Measurements from ENCODE around the gene OOSP4A.
"Not testable (repeated sequence)": the region's sequence is repeated elsewhere in the genome, so short reads cannot be mapped to it uniquely, and the experiment has no call there.

OOSP4A gene

GRCh38 chr11:59981106-59981770, 17.4 kb downstream of the OOSP4A start:
- no peak for DNase-seq

DNA sequence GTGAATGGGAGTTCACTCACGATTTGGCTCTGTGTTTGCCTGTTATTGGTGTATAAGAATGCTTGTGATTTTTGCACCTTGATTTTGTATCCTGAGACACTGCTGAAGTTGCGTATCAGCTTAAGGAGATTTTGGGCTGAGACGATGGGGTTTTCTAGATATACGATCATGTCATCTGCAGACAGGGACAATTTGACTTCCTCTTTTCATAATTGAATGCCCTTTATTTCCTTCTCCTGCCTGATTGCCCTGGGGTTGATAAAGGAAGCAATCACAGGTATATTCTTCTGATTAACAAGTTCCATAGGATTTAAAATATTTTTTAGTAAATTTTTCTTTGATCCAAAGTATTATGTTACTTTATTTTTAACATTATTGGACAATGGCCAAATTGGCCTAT, 18.2 kb downstream of the OOSP4A start:
- not testable (repeated sequence) for DNase-seq

DNA sequence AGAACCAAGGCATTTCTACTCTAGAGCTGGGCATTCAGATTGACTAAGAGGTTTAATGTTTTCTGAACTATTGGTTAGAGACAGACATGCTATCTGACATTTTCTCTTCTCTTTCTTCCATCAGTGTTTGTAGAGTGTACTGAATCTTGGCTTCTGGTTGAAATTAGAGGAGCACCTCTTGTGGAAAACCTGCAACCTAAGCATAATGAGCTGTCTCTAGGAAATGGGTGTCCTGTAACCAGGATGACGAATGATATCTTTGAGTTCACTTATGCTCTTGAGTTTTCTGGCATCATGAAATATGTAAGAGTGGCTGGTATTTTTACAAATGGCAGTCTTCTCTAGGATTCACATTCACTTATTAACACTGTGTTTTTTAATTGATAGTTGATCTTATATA, 19.4 kb downstream of the OOSP4A start:
- DNase-seq, result no peak

GRCh38 chr11:59984368-59984767, 20.5 kb downstream of the OOSP4A start:
- DNase-seq, result no peak

DNA sequence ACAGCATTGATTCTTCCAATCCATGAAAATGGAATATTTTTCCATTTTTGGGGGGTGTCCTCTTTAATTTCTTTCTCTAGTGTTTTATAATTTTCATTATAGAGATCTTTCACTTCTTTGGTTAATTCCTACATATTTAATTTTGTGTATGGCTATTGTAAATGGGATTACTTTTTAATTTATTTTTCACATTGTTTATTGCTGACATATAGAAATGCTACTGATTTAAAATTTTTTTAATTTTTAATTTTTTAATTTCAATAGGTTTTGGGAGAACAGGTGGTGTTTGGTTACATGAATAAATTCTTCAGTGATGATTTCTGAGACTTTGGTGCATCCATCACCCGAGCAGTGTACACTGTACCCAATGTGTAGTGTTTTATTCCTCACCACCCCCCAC, 26.6 kb downstream of the OOSP4A start:
- no peak for DNase-seq

GRCh38 chr11:59992425-59992824, 28.6 kb downstream of the OOSP4A start:
- DNase-seq, result no peak

- DNase-seq, result no peak
Measured at GRCh38 chr11:59997800-59998199, 34.0 kb downstream of the OOSP4A start.

DNA sequence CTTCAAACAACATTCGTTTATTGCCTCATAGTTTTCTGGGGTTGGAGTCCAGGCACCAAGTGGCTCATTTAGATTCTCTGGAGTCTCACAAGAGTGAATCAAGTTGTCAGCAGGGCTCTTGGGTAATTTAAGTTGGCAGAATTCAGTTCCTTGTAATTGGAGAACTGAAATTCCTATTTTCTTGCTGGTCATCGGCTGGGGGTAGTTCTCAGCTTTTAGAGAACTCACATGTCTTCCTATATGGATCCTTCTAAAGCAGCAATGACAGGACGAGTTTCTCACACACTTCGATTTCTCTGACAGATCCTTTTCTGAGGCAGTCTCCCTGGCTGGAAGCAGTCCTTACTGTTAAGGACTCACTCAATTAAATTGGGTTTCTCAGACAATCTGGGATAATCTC, 35.9 kb downstream of the OOSP4A start:
- DNase-seq, result no peak

DNA sequence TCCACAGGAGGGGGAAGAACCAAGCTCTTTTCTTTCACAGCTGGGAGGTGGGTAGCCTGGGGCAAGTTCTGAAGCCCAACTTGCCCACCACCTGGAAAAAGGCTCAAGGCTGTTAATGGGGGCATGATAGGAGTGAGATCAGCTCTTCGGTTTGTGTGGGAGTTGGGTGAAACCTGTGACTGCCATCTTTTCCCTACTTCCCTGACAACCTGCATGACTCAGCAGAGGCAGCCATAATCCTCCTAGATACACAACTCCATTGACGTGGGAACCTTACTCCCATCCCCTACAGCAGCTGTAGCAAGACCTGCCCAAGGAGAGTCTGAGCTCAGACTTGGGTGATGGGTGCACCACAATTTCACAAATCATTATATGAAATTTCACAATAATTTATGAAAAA, 39.9 kb downstream of the OOSP4A start:
- no peak for DNase-seq

DNA sequence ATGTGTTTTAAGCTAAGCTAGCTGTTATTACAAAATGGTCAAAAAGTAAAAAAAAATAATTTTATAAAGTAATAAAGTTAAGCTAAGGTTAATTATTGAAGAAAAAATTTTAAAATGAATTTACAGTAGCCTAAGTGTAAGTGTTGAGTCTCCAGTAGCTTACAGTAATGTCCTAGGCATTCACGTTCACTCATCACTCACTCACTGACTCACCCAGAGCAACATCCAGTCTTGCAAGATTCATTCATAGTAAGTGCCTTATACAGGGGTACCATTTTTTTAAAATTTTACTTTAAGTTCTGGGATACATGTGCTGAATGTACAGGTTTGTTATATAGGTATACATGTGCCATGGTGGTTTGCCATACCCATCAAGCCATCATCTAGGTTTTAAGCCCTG, 41.5 kb downstream of the OOSP4A start:
- no peak for DNase-seq

DNA sequence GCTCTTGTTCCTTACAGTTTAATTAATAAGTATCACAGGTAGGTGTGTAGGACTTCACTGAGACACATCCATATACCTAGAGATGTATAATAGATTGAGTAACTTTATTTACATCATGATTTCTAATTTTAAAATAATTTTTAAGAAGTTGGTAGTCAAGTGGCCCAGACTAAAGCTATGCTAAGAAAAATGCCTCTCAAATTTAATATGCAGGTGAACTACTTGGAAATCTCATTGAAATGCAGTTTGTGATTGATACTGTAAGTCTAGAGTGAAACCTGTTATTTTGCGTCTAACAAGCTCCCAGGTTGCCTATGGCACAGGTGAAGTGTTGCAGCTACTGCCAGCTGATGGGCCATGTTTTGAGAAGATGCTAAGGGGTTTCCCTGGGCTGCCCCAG, 53.0 kb downstream of the OOSP4A start, which contains the start of gene OOSP4B:
OOSP4B (plus strand) TSS at position 301 of the 400 bp plus-strand sequence.
- no peak for DNase-seq

DNA sequence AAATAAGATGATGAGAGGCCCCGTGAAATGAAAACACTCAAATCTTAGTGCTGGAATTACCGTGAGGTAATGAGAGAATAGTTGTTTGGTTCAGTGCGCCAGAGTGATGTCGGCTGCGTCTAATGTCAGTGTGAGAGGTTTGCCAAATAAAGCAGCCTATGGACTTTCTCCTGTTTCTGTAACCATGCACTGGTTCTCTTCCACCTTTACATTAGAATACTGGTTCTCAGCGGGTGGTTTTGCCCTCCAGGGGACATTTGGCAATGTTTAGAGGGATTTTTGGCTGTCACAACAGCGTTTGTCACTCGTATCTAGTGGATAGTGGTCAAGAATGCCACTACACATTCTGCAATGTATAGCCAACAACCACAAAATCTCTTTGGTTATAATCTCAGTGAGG, 54.2 kb downstream of the OOSP4A start:
- DNase-seq, result no peak

Measured in midbrain (tissue), 1 donor.